Ramos (cell line): ENCODE measurements around the gene CXCL16.
"Not testable (repeated sequence)": the region's sequence is repeated elsewhere in the genome, so short reads cannot be mapped to it uniquely, and the experiment has no call there.

Experiments used
- in situ Hi-C: fragments of 300-500 bp; cut with MboI; formaldehyde crosslinking; loops from one replicate; pipeline ENCODE4 v1.14.3; 2022; ENCODE audit warnings: low sequenced_read_pairs; ENCODE audit not compliant: unreplicated experiment

The CXCL16 gene

GRCh38 chr17:4724650-4725049 lies 15.1 kb downstream of the CXCL16 start:
- in situ Hi-C loops, result no loop called here

- in situ Hi-C loops, result no loop called here
Observed at GRCh38 chr17:4722678-4723240, 17.0 kb downstream of the CXCL16 start.

GRCh38 chr17:4721203-4722135 lies 18.3 kb downstream of the CXCL16 start:
- in situ Hi-C loops, result no loop called here

GRCh38 chr17:4720787-4721186 lies 18.9 kb downstream of the CXCL16 start:
- in situ Hi-C loops, result no loop called here

- in situ Hi-C loops, result no loop called here
Observed at GRCh38 chr17:4719684-4720221, 20.0 kb downstream of the CXCL16 start.

- in situ Hi-C loops, result no loop called here
Observed at GRCh38 chr17:4719146-4719545, 20.6 kb downstream of the CXCL16 start.

- in situ Hi-C loops, result no loop called here
Observed at GRCh38 chr17:4718276-4718675, 21.5 kb downstream of the CXCL16 start.

- in situ Hi-C loops, result no loop called here
Observed at GRCh38 chr17:4717791-4718190, 21.9 kb downstream of the CXCL16 start.

GRCh38 chr17:4716081-4716480 lies 23.6 kb downstream of the CXCL16 start:
- in situ Hi-C loops, result no loop called here

- in situ Hi-C loops, result no loop called here
Observed at GRCh38 chr17:4715063-4715744, 24.5 kb downstream of the CXCL16 start.

GRCh38 chr17:4714340-4715062 lies 25.2 kb downstream of the CXCL16 start:
- in situ Hi-C loops, result not testable (repeated sequence)

GRCh38 chr17:4712526-4712925 lies 27.2 kb downstream of the CXCL16 start:
- in situ Hi-C loops, result no loop called here

- in situ Hi-C loops, result no loop called here
Observed at GRCh38 chr17:4711661-4712181, 28.0 kb downstream of the CXCL16 start.

GRCh38 chr17:4710693-4711634 lies 28.8 kb downstream of the CXCL16 start:
- in situ Hi-C loops, result no loop called here

- in situ Hi-C loops, result no loop called here
Observed at GRCh38 chr17:4709794-4710692, 29.7 kb downstream of the CXCL16 start, which contains the start of gene ARRB2. TSS of gene ARRB2 (plus strand) at chr17:4710632. CDS start at chr17:4710722, 90 bp downstream.

GRCh38 chr17:4708436-4708835 lies 31.3 kb downstream of the CXCL16 start:
- in situ Hi-C loops, result no loop called here

GRCh38 chr17:4706121-4706520 lies 33.6 kb downstream of the CXCL16 start:
- in situ Hi-C loops, result no loop called here

GRCh38 chr17:4704991-4705390 lies 34.7 kb downstream of the CXCL16 start:
- in situ Hi-C loops, result no loop called here
